Right renal cortex interstitium (tissue), 3 donors: ENCODE data around the gene CCDC200. TPM values are rescaled to one million over a fixed set of nuclear protein-coding genes. Genes with fewer than 3 reads are reported as not detected.
"Not testable (repeated sequence)": the region's sequence is repeated elsewhere in the genome, so short reads cannot be mapped to it uniquely, and the experiment has no call there.

Experiments used
- DNase-seq, 3 donors: peaks; one replicate each; pipeline ENCODE4 v3.0.0-alpha.2; 2013; ENCODE audit warnings: low read depth in 3 of 3, low spot score in 2 of 3
- polyA plus RNA-seq, 3 donors: library from polyadenylated mRNA; unstranded; fragments of 120-200 nt; gene quantifications; one replicate each; pipeline ENCODE4 v1.2.1, GENCODE V29; 2013; ENCODE audit not compliant: insufficient read length in 3 of 3

The CCDC200 gene
- polyA plus RNA-seq, 3 donors, result 5.7 to 7.2 (median 6.2) TPM

GRCh38 chr17:43216762-43217613 lies 11.4 kb downstream of the CCDC200 start:
- no peak for DNase-seq

GRCh38 chr17:43216369-43216761 lies 12.1 kb downstream of the CCDC200 start:
- DNase-seq, result no peak

- DNase-seq, result no peak
These were observed 13.1 kb downstream of the CCDC200 start for GRCh38 chr17:43215341-43215740.

GRCh38 chr17:43213545-43213944 lies 14.9 kb downstream of the CCDC200 start:
- no peak for DNase-seq

- DNase-seq, result no peak
These were observed 15.6 kb downstream of the CCDC200 start for GRCh38 chr17:43212641-43213490.

- peak; percentile 52 to 75 (median 62) for DNase-seq
These were observed 16.7 kb downstream of the CCDC200 start, which contains the start of gene TMEM106A for GRCh38 chr17:43211480-43212402. Gene TMEM106A, plus strand, starts transcription at chr17:43211875. Its CDS starts 1,167 bp downstream, at chr17:43213042.

- DNase-seq, result no peak
These were observed 17.3 kb downstream of the CCDC200 start for GRCh38 chr17:43211123-43211479.

- no peak for DNase-seq
These were observed 17.8 kb downstream of the CCDC200 start for GRCh38 chr17:43210576-43210975.

GRCh38 chr17:43203013-43203412 lies 25.4 kb downstream of the CCDC200 start:
- not testable (repeated sequence) for DNase-seq

- no peak for DNase-seq
These were observed 28.3 kb downstream of the CCDC200 start for GRCh38 chr17:43200127-43200526.

- DNase-seq, result no peak
These were observed 28.8 kb downstream of the CCDC200 start for GRCh38 chr17:43199633-43200032.

- DNase-seq, result no peak
These were observed 35.2 kb downstream of the CCDC200 start for GRCh38 chr17:43193251-43193650.

- DNase-seq, result not testable (repeated sequence)
These were observed 41.8 kb downstream of the CCDC200 start for GRCh38 chr17:43186656-43187055.

- no peak for DNase-seq
These were observed 44.5 kb downstream of the CCDC200 start for GRCh38 chr17:43183921-43184320.

GRCh38 chr17:43176119-43176570 lies 52.3 kb downstream of the CCDC200 start:
- DNase-seq, result no peak

- DNase-seq, result no peak
These were observed 53.0 kb downstream of the CCDC200 start for GRCh38 chr17:43175213-43176118.

- peak; percentile 68 to 77 (median 72) for DNase-seq
These were observed 56.6 kb downstream of the CCDC200 start for GRCh38 chr17:43171586-43172487.
